A673 (cell line): ENCODE data around the gene FLACC1.

Experiments
- CTCF ChIP-seq: fragments of 300-800, 200-600 bp; sonication (generic); conservative IDR thresholded peaks from 2 replicates; pipeline ENCODE4 v1.5.1; 2017; ENCODE audit warnings: low read depth, mild to moderate bottlenecking, antibody characterized with exemption, low read length, moderate library complexity, mixed read lengths
- EZH2 ChIP-seq: fragments of 200-600 bp; sonication (generic); IDR thresholded peaks from 2 replicates; pipeline ENCODE4 v1.6.1; 2017; ENCODE audit warnings: borderline replicate concordance, low read depth, mild to moderate bottlenecking, mixed read lengths, antibody characterized with exemption, low read length; ENCODE audit not compliant: poor library complexity, severe bottlenecking

GRCh38 chr2:201256082-201256481, 101.1 kb downstream of the FLACC1 start:
- TF ChIP-seq CTCF (no peak), EZH2 (no peak)
